ENCODE measurements around the gene MYADML2.

GRCh38 chr17:81914103-81914850 is 32.8 kb downstream of the MYADML2 start:
- TF ChIP-seq CTCF (IDR thresholded peaks at IDR 0.05) (no peak), POLR2A (IDR thresholded peaks at IDR 0.05) (no peak)
